ENCODE measurements around the gene NLGN4Y.

Gene NLGN4Y

DNA sequence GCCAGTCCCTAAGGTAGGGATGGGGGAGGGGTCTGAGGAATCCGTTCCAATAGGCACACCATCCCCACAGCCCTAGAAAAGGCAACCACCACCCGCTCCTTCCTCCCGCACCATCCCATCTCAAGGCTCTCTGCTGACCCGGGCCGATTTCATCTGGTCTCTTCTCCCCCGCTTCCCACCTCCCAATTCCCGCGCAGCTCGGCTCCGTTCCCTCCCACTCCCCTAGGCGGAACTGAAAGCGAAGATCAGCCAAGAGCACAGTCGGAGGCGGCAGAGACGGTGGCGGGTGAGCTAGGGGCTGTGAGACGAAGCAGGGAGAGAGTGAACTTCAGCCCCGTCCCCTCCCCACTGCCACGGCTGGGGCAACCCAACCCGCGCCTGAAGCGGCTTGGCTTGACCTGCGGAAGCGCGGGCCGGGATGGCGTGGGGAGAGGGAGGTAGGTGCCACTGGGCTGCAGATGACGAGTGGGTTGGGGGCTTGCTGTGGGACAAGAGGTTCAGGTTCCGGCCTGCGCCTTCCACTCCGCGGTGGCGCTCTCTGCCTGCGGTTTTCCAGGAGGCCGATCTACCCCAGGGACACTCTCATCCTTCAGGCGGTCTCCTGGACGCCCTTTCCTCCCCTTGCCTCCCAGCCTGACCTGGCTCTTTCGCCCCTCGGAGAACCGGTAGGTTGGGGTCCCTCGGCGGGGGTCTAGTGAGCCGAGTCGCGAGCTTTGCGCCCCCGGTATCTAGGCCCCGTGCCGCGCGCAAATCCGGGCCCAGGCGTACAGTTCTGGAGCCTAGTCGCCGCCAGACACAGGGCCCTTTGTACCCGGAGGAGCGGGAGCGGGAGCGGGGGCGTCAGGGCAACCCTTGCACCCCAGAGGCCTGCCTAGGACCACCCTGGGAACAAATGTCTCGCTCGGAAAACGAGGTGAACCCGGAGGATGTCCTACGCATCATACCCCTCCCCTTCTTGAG, at the start of gene NLGN4Y:
Gene NLGN4Y, plus strand, starts transcription at position 258 of the 960 bp plus-strand sequence. CDS start 97,591 bp downstream, outside the sequence.
- DNase-seq (ENCODE audit: low read depth in 2 of 2), result peak in 1 of 2 donors; percentile 13

DNA sequence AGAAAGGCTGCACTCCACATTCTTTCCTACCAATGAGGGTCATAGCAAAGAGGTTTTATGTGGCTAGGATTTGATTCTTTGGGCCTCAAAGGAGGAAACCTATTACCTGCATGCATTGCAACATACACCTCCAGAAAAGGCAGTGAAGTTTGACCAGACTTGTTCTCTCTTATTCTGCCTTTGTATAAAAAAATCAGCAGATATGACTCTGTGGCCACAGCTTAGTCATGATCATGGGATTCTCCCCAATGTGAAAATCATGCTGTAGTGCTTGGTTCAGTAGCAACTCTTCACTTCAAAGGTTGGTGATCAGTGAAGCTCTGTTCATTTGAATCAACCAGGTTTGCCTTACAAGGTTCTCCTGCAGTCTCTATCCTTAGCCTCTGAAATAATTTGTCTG, 38.4 kb upstream of the NLGN4Y start:
- no peak for DNase-seq (ENCODE audit: low read depth in 2 of 2)

DNA sequence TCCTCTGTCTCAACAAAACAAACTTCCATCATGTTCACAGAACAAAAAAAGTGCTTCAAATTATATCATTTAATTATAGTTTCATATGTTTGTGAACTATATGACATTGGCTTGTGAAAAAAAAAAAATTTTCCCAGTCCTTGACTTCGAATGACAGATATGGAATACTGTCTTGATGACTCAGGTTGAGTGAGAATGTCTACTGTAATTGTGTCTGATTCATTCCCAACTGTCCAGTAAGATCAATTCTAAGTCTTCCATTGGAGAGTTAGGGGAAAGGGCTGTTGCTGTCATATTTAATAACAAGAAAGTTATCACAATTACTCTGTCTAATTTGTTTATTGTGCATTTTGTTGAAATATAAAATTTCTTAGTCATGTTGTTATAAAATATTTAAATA, 34.1 kb upstream of the NLGN4Y start:
- no peak for DNase-seq (ENCODE audit: low read depth in 2 of 2)

DNA sequence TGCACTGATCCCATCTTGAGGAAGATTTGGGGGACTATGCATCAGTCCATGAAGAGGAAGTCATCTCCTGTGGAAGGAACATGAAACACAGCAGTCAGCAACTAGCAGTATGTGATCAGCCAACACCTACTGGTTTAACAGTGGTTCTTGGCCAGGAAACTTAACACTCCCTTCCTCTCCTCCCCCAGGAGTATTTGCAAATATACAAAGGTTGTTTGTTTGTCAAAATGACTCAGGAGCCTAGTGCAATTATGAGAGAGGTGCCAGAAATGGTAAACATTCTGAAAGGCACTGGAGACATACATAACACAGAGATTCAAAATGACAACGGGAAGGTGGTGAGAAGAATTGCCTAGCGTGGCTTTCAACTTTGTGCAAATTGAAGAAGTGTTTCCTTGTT, 26.3 kb upstream of the NLGN4Y start:
- no peak for DNase-seq (ENCODE audit: low read depth in 2 of 2)

DNA sequence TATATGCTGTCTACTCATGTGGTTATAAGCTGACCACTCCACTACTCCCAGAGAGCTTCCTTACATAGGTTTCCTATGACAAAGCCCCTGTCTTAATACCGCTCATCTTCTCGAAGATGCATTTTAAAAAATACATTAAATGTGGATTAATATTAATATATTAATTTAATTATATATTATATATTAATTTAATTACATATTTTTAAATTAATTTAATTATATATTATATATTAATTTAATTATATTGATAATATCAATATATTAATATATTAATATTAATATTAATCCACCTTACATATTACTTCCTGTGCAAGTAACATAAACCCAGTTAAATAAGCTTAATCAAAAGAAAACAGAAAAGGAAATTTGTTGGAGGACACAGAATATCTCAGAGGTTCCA, 19.7 kb upstream of the NLGN4Y start:
- DNase-seq (ENCODE audit: low read depth in 2 of 2), result no peak

DNA sequence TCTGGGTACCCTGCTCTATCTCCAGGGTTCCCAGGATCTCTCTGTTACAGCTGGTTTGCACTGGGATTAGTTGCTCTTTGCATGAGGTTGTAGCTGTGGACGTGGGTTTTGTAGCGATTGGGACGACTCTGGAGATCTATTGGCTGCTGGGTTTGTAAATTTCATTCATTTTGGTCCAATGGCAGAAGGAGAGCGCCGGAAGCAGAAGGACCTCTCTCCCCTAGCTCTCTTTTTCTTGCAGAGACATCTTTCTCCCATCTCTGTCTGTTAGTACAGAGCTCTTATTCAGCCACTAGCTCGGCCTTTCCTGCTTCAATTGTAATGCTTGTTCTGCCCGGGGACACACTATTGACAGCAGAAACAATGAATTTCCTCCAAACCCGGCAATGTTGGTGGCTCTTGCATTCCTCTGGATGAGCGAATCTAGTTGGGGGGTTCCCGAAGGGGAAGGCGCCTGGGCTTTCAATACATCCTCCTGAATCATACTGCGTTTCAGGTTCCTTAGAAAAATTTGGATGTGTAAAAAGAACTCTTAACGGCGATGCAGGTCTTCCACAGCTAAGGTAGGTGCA, 1.9 kb upstream of the NLGN4Y start:
- DNase-seq (ENCODE audit: low read depth in 2 of 2), result no peak

DNA sequence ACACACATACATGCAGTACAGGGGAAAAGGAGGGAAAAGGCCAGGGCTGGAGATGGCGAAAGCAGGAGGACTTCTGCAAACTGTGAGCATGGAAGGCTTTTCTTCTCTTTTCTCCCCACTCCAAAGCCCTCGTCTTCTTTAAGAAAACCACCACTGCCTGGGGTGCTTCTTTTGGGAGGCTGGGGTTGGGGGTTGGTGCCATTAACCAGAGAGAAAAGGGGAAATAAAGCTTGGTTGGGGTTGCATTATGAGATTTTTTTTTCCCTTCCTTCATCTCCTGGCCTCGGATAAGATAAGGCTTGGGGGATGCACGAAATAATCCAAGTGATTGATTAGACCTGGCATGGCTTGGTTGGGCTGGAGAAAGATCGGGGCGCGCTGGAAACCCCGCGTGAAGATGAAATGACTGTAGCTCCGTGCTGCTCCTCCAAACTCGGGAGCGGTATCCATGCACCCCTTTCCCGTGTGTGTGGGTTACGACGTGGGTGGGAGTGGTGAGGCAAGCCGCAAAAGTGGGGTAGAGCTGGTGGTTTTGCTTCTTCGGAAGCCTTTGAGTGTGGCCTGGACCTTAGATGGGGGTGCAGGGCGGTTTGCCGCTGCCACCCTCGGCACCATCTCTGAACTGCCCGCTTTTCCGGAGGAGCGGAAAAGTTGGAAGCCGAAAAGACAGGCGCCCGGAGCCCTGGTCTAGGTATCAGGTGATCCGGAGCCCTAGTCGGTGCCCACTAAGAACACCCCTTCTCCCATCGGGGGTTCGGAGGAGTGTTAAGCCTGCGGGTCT, 648 bp upstream of the NLGN4Y start:
- no peak for DNase-seq (ENCODE audit: low read depth in 2 of 2)

DNA sequence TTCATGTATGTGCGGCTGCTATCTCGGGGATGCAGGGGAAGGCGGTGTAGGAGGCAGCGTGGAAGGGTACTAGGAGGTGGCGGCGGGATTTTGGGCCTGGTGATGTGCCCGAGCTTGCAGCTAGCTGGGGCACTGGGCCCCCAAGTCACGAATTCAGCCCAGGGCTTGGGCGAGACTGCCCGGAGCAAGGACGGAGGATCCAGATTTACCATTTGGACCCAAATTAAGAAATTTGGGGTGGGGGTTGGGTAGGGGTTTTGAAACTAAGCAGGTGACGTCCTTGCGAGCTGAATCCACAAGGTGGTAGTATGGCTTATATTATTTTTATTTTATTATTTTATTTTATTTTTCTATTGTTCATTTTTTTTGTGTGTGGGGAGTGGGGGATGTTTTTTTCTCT, 986 bp downstream of the NLGN4Y start:
- DNase-seq (ENCODE audit: low read depth in 2 of 2), result no peak

DNA sequence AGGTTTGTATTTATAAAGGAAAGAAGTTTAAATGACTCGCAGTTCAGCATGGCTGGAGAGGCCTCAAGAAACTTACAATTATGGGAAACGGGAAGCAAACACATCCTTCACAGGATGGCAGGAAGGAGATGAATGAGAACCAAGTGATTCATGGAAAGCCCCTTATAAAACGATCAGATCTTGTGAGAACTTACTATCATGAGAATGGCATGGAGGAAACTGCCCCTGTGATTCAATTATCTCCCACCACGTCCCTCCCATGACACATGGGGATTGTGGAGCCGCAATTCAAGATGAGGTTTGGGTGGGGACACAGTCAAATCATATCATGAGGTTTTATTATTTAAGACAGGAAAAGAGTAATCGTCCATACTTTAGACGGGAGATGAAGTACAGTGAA, 4.0 kb downstream of the NLGN4Y start:
- DNase-seq (ENCODE audit: low read depth in 2 of 2), result no peak

DNA sequence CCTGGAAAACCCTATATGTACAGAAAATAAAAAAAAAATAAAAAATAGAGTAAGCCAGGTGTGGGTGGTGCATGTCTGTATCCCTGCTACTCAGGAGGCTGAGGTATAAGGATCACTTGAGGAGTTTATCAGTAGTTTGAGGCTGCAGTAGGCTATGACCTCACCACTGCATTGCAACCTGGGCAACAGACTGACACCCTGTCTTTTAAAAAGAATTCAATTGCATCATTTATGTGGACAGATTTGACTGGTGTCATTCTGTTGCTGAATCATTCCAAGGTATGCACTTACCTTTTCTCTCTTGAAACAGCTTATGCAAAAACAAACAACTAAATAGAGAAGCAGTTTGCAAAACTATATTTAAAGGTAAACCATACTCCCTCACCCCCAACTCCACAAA, 12.4 kb downstream of the NLGN4Y start:
- no peak for DNase-seq (ENCODE audit: low read depth in 2 of 2)

DNA sequence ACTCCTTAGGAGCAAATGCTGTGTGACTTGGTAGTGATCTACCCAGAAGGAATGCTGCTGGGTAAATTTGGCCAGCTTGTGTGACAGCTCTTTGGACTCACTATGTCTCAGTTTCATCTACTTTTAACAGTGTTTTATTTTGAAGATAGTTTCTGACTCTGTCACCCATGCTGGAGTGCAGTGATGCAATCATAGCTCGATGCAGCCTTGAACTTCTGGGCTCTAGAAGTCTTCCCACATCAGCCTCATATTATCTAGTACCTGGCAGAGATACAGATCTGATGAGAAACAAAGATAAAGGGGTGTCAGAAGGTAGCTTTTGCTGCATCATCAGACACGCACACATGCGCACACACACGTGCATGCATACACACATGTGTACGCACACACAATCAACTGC, 19.2 kb downstream of the NLGN4Y start:
- DNase-seq (ENCODE audit: low read depth in 2 of 2), result no peak

DNA sequence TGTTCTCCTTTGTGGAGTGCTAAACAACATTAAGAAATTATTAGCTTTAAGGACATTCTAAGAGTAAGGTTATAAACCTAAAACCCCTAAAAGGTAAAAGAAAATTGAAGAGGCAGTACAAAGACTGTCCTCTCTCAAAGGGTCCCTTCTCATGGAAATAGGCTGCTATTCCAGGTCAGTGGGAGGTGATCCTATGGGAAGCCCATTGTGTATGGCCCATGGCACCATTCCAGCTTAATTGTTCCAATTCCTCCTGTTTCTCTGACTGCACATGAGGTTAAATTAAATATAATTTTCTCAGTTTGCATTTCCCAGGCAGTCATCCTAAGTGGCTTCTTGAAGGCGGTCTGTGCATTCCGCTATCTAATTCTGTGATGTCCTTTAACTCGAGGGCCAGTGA, 57.0 kb downstream of the NLGN4Y start:
- no peak for DNase-seq (ENCODE audit: low read depth in 2 of 2)

DNA sequence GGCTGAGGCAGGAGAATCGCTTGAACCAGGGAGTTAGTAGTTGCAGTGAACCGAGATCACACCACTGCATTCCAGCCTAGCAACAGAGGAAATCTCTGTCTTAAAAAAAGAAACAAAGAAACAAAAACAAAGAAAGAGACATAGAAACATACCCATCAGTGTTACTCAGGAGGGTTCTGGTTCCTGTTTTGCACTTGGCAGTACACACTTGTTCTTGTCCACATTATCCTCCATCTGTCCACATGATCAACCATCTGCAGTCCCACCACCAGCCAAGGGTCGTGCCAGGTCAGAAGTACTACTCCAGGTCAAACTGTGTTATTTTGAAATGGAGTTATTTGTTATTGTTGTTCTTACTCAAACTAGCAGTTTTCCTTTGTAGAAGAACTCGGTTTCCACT, 62.4 kb downstream of the NLGN4Y start:
- DNase-seq (ENCODE audit: low read depth in 2 of 2), result no peak

DNA sequence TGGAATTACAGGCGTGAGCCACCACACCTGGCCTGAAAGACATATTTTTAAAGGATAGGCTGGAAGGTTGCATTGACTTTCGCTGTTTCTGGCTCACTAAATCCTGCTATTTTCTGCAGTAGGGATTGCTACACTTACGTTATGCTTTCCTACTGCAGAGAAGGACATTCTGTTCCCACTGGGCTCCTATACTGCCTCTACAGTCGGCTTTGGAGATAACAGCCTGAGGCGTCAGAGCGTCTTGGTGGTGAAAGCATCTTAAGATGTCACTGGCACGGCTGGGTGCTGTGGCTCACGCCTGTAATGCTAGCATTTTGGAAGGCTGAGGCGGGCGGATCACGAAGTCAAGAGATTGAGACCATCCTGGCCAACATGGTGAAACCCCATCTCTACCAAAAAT, 77.0 kb downstream of the NLGN4Y start:
- DNase-seq (ENCODE audit: low read depth in 2 of 2), result no peak

DNA sequence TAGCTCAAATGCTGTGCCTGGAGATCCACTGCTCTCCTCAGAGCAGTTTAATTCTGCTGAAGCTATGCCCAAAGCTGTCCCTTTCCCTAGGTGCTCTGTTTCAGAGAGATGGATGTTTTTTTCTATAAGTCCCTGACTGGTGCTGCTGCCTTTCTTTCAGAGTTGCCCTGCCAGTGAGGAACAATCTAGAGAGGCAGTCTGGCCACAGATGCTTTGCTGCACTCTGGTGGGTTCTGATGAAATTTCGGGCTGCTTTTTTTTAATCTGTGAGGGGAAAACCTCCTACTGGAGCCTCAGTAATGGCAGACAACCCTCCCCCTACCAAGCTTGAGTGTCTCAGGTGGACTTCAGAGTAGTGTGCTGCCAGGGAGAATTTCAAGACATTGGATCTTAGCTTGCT, 93.3 kb downstream of the NLGN4Y start:
- DNase-seq (ENCODE audit: low read depth in 2 of 2), result no peak

DNA sequence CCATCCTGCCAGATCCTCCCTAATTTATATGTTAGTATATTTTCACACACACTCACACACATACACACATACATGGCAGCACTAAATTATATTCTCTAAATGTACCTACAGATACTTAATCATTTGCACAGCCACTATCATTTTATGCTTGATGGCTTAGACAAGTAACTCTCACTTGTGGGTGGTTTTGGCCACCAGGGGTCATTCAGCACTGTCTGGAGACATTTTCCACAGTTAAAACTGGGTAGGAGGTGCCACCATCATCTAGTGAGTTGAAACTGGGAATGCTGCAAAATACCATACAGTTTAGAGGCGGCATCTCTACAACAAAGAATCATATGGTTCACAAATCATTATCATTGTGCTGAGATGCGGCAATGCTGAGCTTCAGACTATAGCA, 94.2 kb downstream of the NLGN4Y start:
- no peak for DNase-seq (ENCODE audit: low read depth in 2 of 2)

DNA sequence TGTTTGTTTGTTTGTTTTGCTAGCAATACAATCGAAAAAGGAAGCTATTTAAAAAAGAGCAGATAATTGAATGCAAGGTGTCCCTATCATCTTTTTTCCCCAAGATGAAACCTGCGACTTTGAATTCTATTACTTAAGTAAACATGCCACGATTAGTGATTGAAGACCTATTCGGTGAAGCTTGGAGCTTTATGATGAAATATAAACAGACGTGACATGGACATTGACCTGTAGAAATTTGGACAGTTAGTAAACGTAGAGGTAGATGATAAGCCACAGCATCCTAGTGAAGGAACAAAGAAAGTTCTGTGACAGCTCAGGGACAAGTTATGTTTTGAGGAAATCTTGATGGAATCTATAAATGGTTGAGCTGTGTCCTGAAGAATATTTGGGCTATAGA, 103.9 kb downstream of the NLGN4Y start:
- DNase-seq (ENCODE audit: low read depth in 2 of 2), result no peak

DNA sequence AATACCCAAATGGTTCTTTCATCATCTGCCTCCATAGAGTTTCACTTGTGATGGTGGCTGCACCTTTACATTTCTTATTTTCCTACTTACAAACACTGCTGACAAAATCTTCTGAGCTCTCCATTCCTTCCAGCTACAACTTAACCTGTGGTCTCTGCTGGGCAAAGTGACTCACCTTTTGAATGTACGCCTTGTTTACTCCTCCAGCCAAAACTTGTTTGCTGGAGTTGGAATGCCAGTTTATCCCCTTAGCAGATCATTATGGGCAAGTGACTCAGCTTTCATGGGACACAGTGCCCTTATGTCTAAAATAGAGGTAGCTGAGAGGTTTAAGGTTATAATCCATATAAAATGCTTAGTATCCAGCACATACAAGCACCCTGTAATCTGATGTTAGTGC, 107.3 kb downstream of the NLGN4Y start:
- no peak for DNase-seq (ENCODE audit: low read depth in 2 of 2)

DNA sequence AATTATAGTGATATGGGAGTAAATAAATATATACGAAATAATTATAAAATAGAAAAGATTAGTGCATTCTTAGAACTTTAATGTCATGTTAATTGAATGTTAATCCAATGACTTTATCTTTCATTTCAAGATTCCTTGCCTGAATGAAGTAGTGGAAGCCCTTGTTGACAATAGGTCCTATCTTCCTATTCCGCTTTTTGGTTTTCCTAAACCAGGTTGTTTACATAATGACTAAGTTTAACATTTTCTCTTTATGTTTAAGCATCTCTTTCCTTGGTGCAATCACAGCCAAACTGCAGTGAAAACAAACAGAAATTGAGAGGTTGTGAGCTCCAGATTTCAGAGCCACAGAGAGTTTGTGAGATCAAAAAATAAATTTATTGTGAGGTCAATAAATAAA, 109.4 kb downstream of the NLGN4Y start:
- no peak for DNase-seq (ENCODE audit: low read depth in 2 of 2)

DNA sequence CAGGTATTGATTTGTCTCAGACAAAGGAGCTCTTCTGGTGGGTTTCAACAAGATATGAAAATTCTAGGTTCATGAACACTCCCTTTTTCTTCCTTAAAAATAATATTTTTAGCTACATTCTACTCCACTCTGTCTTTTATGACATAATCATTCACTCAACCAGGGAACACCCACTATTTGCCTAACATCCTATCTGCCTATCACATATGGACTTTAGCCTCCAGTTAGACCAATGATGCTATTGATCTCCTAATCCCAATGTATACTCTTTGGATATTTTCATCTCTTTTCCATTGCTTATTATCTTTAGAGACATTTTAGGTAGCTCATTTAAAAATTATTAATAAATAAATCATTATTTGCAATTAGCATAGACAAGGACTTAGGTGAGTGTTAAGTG, 110.6 kb downstream of the NLGN4Y start:
- no peak for DNase-seq (ENCODE audit: low read depth in 2 of 2)

DNA sequence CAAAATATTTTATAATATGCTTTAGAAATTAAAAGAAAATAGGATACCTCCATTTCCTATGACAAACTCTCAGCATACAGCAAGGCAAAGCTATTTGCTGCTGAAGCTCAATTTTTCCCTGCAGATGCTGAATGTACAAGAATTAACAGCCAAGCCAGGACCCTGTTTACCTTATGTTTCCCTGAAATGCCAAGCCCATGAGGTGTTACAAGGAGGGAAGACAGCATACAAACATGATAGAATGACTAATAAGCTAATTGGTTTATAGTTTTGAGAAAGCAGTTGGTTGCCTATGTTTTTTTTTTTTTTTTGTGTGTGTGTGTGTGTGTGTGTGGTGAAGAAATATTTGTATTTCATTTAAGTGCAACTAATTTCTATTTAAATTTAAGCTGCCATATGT, 113.2 kb downstream of the NLGN4Y start:
- no peak for DNase-seq (ENCODE audit: low read depth in 2 of 2)

DNA sequence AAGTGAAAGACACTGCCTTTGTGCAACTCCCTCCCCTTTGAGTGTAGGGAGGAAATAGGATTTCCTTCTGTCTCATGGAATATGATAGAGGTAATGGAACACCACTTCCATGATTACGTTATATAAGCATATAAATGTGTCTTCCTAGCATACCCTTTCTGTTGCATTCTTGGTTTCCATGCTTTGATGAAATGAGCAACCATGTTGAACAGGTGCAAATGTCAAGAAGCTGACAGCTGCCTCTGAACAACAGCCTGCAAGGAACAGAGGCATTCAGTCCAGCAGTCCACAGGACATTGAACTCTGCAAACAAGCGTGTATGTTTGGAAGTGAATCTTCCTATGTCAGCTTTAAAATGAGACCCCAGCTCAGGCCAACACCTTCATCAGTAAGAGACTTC, 117.5 kb downstream of the NLGN4Y start:
- no peak for DNase-seq (ENCODE audit: low read depth in 2 of 2)

Measured in stimulated activated CD4-positive, alpha-beta T cell treated with anti-CD3 and anti-CD28 coated beads, Interleukin-4, amount 100 ng/mL, for 48 hours (primary cell).